K562 (cell line): ENCODE results near the gene FOXRED2. TPM values are rescaled to one million over a fixed set of nuclear protein-coding genes. Genes with fewer than 3 reads are reported as not detected.

Experiments used
- C11orf30 ChIP-seq: fragments of 450-650 bp; IDR thresholded peaks from 2 replicates; pipeline ENCODE4 v1.6.1; 2016; ENCODE audit warnings: low read depth, mild to moderate bottlenecking
- E2F6 ChIP-seq, 2 experiments: IDR thresholded peaks; 2 replicates each; pipeline ENCODE4 v1.6.1; 2011; ENCODE audit warnings: borderline replicate concordance in 1 of 2, control low read depth in 1 of 2, low read depth in 1 of 2, low read length in 1 of 2, mild to moderate bottlenecking in 1 of 2, mixed read lengths in 1 of 2, moderate library complexity in 1 of 2; ENCODE audit not compliant: insufficient read depth in 1 of 2, insufficient read length in 1 of 2, poor library complexity in 1 of 2, severe bottlenecking in 1 of 2; ENCODE audit errors: extremely low read depth in 1 of 2
- ERF ChIP-seq: fragments of 450-650 bp; formaldehyde crosslinking; IDR thresholded peaks from 2 replicates; pipeline ENCODE4 v1.4.0; 2020; ENCODE audit warnings: mild to moderate bottlenecking, mixed read lengths
- HLTF ChIP-seq: fragments of 450-650 bp; IDR thresholded peaks from 2 replicates; pipeline ENCODE4 v1.6.1; 2016
- MAZ ChIP-seq, 2 experiments: fragments of 450-650 bp in 1 of 2; sonication (generic) in 1 of 2; formaldehyde crosslinking; IDR thresholded peaks in 1 of 2; conservative IDR thresholded peaks in 1 of 2; 2 replicates each; pipeline versions ENCODE4 v1.4.0 to v1.5.0; 2020; ENCODE audit warnings: mild to moderate bottlenecking in 1 of 2, missing genetic modification reagents in 1 of 2
- PRMT5 ChIP-seq: sonication (generic); formaldehyde crosslinking; IDR thresholded peaks from 2 replicates; pipeline ENCODE4 v1.5.0; 2020; ENCODE audit warnings: missing genetic modification reagents
- PTRF ChIP-seq: fragments of 450-650 bp; IDR thresholded peaks from 2 replicates; pipeline ENCODE4 v1.6.1; 2016; ENCODE audit warnings: mild to moderate bottlenecking, missing genetic modification characterization, missing compliant biosample characterization
- RBM15 ChIP-seq: fragments of 200-400 bp; formaldehyde crosslinking; IDR thresholded peaks from 2 replicates; pipeline ENCODE4 v1.6.1; 2018; ENCODE audit warnings: mild to moderate bottlenecking, low read length, moderate library complexity; ENCODE audit not compliant: insufficient read depth
- RFX1 ChIP-seq: fragments of 450-650 bp; IDR thresholded peaks from 2 replicates; pipeline ENCODE4 v1.6.1; 2016; ENCODE audit warnings: mild to moderate bottlenecking, moderate library complexity
- SMAD3 ChIP-seq: fragments of 450-650 bp; formaldehyde crosslinking; conservative IDR thresholded peaks from 2 replicates; pipeline ENCODE4 v1.4.0; 2020; ENCODE audit warnings: mild to moderate bottlenecking
- SREBF2 ChIP-seq: sonication (generic); formaldehyde crosslinking; IDR thresholded peaks from 2 replicates; pipeline ENCODE4 v1.4.0; 2020; ENCODE audit warnings: mild to moderate bottlenecking, missing genetic modification reagents
- TRIM28 ChIP-seq: fragments of 450-650 bp; IDR thresholded peaks from 2 replicates; pipeline ENCODE4 v1.6.1; 2017
- ZNF217 ChIP-seq: sonication (generic); formaldehyde crosslinking; IDR thresholded peaks from 2 replicates; pipeline ENCODE4 v1.8.0; 2022; ENCODE audit warnings: mild to moderate bottlenecking, missing genetic modification reagents
- polyA plus RNA-seq, 8 experiments: library from polyadenylated mRNA; depleted of rRNA in 4 of 8; stranded (reverse) in 5 of 8; unstranded in 3 of 8; fragments of >200 nt; fragmentation: Nextera tagmentation in 2 of 8; fragmentation: Illumina TruSeq in 1 of 8; extraction: Ambion mirVana in 2 of 8; extraction: Trizol in 1 of 8; gene quantifications; 2 replicates each; pipeline versions ENCODE4 v1.2.1 to v1.2.3, GENCODE V29; 2011 to 2014; ENCODE audit warnings: inconsistent platforms in 1 of 8, missing spikeins in 1 of 8
- total RNA-seq, 7 experiments: library from RNA; depleted of rRNA in 6 of 7; stranded (reverse); fragments of >200 nt in 6 of 7; fragmentation: Illumina TruSeq in 2 of 7; extraction: Trizol in 2 of 7; gene quantifications; 2 replicates each; pipeline versions ENCODE4 v1.2.1 to v1.2.3, GENCODE V29; 2011 to 2021; ENCODE audit warnings: low replicate concordance in 1 of 7
- TF ChIP-seq, protein P1 (sequence below): sonication (generic); formaldehyde crosslinking; IDR thresholded peaks from 2 replicates; pipeline ENCODE4 v1.8.0; 2022; ENCODE audit warnings: mild to moderate bottlenecking, missing genetic modification reagents
- TF ChIP-seq, protein P2 (sequence below): fragments of 450-650 bp; IDR thresholded peaks from 2 replicates; pipeline ENCODE4 v1.6.1; 2017; ENCODE audit warnings: antibody characterized with exemption, mild to moderate bottlenecking
- TF ChIP-seq, protein P3 (sequence below): fragments of 450-650 bp; IDR thresholded peaks from 2 replicates; pipeline ENCODE4 v1.6.1; 2017; ENCODE audit warnings: antibody characterized with exemption

FOXRED2 gene
- total and polyA plus RNA-seq, 9 of the 15 experiments (the other 6 are each of a cell fraction or from before 2014, with no cell fraction given): 2.8 to 48.4 (median 7.8) TPM

DNA sequence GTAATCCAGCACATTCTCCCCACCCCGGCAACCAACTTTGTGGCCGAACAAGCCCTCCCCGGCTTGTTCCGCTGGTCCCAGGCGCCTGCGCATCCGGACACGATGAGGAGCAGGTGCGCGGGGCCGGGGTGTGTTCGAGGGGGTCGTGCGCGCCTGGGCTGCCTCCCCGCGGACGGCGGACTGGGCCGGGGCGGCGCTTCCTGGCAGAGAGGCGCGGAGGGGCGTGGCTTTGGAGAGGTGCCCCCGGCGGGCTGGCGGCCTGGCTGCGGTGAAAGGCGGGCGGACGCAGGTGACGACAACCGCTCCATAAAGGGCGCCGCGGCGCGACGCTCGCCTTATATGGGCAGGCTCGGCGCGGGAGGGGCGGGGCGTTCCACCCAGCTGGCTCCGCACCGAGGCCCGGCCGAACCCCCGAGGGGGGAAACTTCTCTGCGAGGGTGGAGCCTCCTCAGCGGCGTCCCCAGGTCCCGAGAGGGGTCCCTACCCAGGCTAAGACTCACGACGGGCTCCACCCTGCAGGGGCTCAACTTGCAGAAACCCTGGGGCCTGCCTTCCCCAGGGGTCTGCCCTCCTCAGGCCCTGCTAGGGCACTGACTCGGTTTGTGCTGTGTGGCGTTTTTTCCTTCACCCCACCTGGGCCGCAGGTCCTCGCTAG is 51.8 kb downstream of the FOXRED2 start (continued):
- TF ChIP-seq HLTF (no peak), E2F6 (IDR thresholded peaks at IDR 0.05; ENCODE audit: borderline replicate concordance in 1 of 2, extremely low read depth in 1 of 2, insufficient read depth in 1 of 2, insufficient read length in 1 of 2, low read depth in 1 of 2, low read length in 1 of 2, poor library complexity in 1 of 2, severe bottlenecking in 1 of 2) (peak; percentile 47 to 76), ERF (CRISPR knock-in tag) (no peak), SREBF2 (CRISPR knock-in tag) (no peak), C11orf30 (peak; percentile 31; the same call in 1 of the 2 replicates), ZNF217 (CRISPR knock-in tag) (no peak), SMAD3 (CRISPR knock-in tag) (no peak), RBM15 (no peak), MAZ (CRISPR knock-in tag; conservative IDR thresholded peaks at IDR 0.05 in 1 of 2, IDR thresholded peaks at IDR 0.05 in 1 of 2) (peak; percentile 85 to 92), PRMT5 (CRISPR knock-in tag) (no peak), PTRF (tag) (no peak), RFX1 (no peak), TRIM28 (no peak)
- TF ChIP-seq, protein P1, sequence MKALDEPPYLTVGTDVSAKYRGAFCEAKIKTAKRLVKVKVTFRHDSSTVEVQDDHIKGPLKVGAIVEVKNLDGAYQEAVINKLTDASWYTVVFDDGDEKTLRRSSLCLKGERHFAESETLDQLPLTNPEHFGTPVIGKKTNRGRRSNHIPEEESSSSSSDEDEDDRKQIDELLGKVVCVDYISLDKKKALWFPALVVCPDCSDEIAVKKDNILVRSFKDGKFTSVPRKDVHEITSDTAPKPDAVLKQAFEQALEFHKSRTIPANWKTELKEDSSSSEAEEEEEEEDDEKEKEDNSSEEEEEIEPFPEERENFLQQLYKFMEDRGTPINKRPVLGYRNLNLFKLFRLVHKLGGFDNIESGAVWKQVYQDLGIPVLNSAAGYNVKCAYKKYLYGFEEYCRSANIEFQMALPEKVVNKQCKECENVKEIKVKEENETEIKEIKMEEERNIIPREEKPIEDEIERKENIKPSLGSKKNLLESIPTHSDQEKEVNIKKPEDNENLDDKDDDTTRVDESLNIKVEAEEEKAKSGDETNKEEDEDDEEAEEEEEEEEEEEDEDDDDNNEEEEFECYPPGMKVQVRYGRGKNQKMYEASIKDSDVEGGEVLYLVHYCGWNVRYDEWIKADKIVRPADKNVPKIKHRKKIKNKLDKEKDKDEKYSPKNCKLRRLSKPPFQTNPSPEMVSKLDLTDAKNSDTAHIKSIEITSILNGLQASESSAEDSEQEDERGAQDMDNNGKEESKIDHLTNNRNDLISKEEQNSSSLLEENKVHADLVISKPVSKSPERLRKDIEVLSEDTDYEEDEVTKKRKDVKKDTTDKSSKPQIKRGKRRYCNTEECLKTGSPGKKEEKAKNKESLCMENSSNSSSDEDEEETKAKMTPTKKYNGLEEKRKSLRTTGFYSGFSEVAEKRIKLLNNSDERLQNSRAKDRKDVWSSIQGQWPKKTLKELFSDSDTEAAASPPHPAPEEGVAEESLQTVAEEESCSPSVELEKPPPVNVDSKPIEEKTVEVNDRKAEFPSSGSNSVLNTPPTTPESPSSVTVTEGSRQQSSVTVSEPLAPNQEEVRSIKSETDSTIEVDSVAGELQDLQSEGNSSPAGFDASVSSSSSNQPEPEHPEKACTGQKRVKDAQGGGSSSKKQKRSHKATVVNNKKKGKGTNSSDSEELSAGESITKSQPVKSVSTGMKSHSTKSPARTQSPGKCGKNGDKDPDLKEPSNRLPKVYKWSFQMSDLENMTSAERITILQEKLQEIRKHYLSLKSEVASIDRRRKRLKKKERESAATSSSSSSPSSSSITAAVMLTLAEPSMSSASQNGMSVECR (CRISPR knock-in tag): peak; percentile 85
- TF ChIP-seq, protein P2, sequence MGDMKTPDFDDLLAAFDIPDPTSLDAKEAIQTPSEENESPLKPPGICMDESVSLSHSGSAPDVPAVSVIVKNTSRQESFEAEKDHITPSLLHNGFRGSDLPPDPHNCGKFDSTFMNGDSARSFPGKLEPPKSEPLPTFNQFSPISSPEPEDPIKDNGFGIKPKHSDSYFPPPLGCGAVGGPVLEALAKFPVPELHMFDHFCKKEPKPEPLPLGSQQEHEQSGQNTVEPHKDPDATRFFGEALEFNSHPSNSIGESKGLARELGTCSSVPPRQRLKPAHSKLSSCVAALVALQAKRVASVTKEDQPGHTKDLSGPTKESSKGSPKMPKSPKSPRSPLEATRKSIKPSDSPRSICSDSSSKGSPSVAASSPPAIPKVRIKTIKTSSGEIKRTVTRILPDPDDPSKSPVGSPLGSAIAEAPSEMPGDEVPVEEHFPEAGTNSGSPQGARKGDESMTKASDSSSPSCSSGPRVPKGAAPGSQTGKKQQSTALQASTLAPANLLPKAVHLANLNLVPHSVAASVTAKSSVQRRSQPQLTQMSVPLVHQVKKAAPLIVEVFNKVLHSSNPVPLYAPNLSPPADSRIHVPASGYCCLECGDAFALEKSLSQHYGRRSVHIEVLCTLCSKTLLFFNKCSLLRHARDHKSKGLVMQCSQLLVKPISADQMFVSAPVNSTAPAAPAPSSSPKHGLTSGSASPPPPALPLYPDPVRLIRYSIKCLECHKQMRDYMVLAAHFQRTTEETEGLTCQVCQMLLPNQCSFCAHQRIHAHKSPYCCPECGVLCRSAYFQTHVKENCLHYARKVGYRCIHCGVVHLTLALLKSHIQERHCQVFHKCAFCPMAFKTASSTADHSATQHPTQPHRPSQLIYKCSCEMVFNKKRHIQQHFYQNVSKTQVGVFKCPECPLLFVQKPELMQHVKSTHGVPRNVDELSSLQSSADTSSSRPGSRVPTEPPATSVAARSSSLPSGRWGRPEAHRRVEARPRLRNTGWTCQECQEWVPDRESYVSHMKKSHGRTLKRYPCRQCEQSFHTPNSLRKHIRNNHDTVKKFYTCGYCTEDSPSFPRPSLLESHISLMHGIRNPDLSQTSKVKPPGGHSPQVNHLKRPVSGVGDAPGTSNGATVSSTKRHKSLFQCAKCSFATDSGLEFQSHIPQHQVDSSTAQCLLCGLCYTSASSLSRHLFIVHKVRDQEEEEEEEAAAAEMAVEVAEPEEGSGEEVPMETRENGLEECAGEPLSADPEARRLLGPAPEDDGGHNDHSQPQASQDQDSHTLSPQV: peak; percentile 64
- TF ChIP-seq, protein P3, sequence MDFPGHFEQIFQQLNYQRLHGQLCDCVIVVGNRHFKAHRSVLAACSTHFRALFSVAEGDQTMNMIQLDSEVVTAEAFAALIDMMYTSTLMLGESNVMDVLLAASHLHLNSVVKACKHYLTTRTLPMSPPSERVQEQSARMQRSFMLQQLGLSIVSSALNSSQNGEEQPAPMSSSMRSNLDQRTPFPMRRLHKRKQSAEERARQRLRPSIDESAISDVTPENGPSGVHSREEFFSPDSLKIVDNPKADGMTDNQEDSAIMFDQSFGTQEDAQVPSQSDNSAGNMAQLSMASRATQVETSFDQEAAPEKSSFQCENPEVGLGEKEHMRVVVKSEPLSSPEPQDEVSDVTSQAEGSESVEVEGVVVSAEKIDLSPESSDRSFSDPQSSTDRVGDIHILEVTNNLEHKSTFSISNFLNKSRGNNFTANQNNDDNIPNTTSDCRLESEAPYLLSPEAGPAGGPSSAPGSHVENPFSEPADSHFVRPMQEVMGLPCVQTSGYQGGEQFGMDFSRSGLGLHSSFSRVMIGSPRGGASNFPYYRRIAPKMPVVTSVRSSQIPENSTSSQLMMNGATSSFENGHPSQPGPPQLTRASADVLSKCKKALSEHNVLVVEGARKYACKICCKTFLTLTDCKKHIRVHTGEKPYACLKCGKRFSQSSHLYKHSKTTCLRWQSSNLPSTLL: peak; percentile 97
